Measurements from ENCODE around the gene PHC2. TPM values are rescaled to one million over a fixed set of nuclear protein-coding genes. Genes with fewer than 3 reads are reported as not detected.

Gene PHC2, protein sequence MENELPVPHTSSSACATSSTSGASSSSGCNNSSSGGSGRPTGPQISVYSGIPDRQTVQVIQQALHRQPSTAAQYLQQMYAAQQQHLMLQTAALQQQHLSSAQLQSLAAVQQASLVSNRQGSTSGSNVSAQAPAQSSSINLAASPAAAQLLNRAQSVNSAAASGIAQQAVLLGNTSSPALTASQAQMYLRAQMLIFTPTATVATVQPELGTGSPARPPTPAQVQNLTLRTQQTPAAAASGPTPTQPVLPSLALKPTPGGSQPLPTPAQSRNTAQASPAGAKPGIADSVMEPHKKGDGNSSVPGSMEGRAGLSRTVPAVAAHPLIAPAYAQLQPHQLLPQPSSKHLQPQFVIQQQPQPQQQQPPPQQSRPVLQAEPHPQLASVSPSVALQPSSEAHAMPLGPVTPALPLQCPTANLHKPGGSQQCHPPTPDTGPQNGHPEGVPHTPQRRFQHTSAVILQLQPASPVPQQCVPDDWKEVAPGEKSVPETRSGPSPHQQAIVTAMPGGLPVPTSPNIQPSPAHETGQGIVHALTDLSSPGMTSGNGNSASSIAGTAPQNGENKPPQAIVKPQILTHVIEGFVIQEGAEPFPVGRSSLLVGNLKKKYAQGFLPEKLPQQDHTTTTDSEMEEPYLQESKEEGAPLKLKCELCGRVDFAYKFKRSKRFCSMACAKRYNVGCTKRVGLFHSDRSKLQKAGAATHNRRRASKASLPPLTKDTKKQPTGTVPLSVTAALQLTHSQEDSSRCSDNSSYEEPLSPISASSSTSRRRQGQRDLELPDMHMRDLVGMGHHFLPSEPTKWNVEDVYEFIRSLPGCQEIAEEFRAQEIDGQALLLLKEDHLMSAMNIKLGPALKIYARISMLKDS
- 114 and 131 TPM in 2 replicates for total RNA-seq

GRCh38 chr1:33430692-33431593, at the start of gene PHC2:
Gene PHC2, minus strand, starts transcription at chr1:33431095. Its CDS starts 55,556 bp downstream, at chr1:33375539.

DNA sequence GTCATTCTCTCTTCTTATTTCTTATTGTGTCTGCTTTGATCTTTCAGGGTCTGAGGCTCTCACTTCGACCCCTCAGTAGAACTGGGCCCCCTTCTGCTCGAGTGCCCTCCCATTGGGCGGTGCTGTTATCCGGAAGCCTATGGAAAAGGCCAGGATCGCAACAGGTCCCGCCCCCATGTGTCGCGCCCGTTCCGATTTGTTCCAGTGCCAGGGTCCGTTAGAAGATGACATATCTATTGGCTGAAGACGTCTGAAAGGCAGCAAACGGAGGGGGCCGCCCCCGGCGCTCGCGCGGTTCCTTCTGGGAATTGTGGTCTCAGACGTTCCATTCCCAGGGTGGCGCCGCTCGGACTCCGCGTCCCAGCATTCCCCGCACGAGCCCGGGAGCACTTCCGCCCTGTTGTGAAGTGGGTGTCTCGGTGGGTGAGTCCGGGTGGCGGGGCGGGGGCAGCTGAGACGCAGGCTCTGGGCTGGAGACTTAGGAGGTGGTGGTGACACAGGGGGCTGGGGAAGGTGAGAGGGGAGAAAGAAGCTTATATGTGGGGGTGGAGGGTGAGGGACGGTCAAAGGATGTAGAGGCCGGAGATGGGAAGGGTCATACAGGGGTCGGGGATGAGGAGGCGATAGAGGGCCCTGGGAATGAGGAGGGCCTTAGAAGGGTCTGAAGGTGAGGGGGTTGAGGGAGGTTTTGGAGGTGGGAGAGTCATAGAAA, 41.5 kb upstream of the PHC2 start, which contains the start of gene ZSCAN20:
Gene ZSCAN20 (plus strand): TSS at position 377 of the 712 bp plus-strand sequence. CDS start 6,644 bp downstream, outside the sequence.

GRCh38 chr1:33320619-33321165, 110.2 kb downstream of the PHC2 start, which contains the start of gene A3GALT2:
Gene A3GALT2, minus strand, starts transcription at chr1:33321098. Its CDS starts 0 bp downstream, at chr1:33321098.

Small RNA genes lying within 50 kb of the gene (small RNA-seq; reads per million reads assigned to genes)
- not detected for gene RN7SKP16

Other genes with a start within 250 kb of the PHC2 start
- gene TRIM62, start 249.1 kb downstream of the PHC2 start, total RNA-seq, result 4.2 and 4.6 TPM in 2 replicates
- gene ZNF362, start 174.6 kb downstream of the PHC2 start, total RNA-seq, result 17.8 and 26.1 TPM in 2 replicates
- gene A3GALT2, start 110.0 kb downstream of the PHC2 start, total RNA-seq, result not detected in 2 replicates
- 8.2 and 9.4 TPM in 2 replicates for gene ZSCAN20, start 41.5 kb upstream of the PHC2 start, total RNA-seq

All from vein endothelial cell (primary cell).